OCI-LY7 (cell line): ENCODE data around the gene GATA6. TPM values are rescaled to one million over a fixed set of nuclear protein-coding genes. Genes with fewer than 3 reads are reported as not detected.

Experiments
- BruUV-seq: library from RNA; stranded (reverse); fragments of 400-500 nt; replicated peaks from 2 replicates; lab custom pipeline; 2021; lab: Mats Ljungman, UMichigan
- CTCF ChIA-PET: fragments of 300-600 bp; sonication (Branson Sonifier 250); formaldehyde crosslinking; loops from one replicate; lab custom pipeline; 2022; ENCODE audit warnings: antibody characterized with exemption; ENCODE audit not compliant: unreplicated experiment; lab: Charles Lee
- POLR2A ChIA-PET: fragments of 300-600 bp; sonication (Branson Sonifier 250); formaldehyde crosslinking; loops from one replicate; lab custom pipeline; 2022; ENCODE audit warnings: antibody characterized with exemption; lab: Charles Lee
- DNase-seq: peaks from one replicate; pipeline ENCODE4 v3.0.0-alpha.2; 2015; ENCODE audit warnings: low spot score
- H2AFZ ChIP-seq: fragments of 200-600 bp; sonication (generic), shearing (Covaris generic); 2 replicates; pipeline ENCODE4 v1.6.1; 2014; ENCODE audit warnings: mild to moderate bottlenecking, antibody characterized with exemption, low read length, moderate library complexity
- H3K27ac ChIP-seq: fragments of 200-600 bp; sonication (generic); 2 replicates; pipeline ENCODE4 v1.5.1; 2014; ENCODE audit warnings: mixed run types, low read depth, mild to moderate bottlenecking, moderate library complexity, low read length, inconsistent platforms; ENCODE audit not compliant: poor library complexity, severe bottlenecking
- H3K36me3 ChIP-seq: fragments of 200-600 bp; sonication (generic); 2 replicates; pipeline ENCODE4 v1.6.1; 2014; ENCODE audit warnings: mild to moderate bottlenecking, antibody characterized with exemption, low read length, moderate library complexity, mixed read lengths; ENCODE audit not compliant: insufficient read depth
- H3K4me1 ChIP-seq: fragments of 200-600 bp; sonication (generic); 2 replicates; pipeline ENCODE4 v1.5.1; 2014; ENCODE audit warnings: mild to moderate bottlenecking, low read length; ENCODE audit not compliant: insufficient read depth, poor library complexity, severe bottlenecking
- H3K4me2 ChIP-seq: fragments of 200-600 bp; sonication (generic); 2 replicates; pipeline ENCODE4 v1.6.1; 2014; ENCODE audit warnings: mild to moderate bottlenecking, low read length
- H3K4me3 ChIP-seq: fragments of 200-600 bp; sonication (generic); 2 replicates; pipeline ENCODE4 v1.5.1; 2014; ENCODE audit warnings: mild to moderate bottlenecking, low read depth, low read length; ENCODE audit not compliant: poor library complexity, severe bottlenecking
- H3K79me2 ChIP-seq: fragments of 200-600 bp; sonication (generic); 2 replicates; pipeline ENCODE4 v1.6.1; 2016; ENCODE audit warnings: low read depth, mild to moderate bottlenecking, low read length, moderate library complexity, mixed read lengths; ENCODE audit not compliant: insufficient read depth
- H3K9me2 ChIP-seq: fragments of 200-600 bp; sonication (generic); 2 replicates; pipeline ENCODE4 v1.6.1; 2016; ENCODE audit warnings: mild to moderate bottlenecking, low read length, mixed read lengths; ENCODE audit not compliant: insufficient read depth
- H3K9me3 ChIP-seq: fragments of 200-600 bp; sonication (generic); 2 replicates; pipeline ENCODE4 v1.6.1; 2014; ENCODE audit warnings: mild to moderate bottlenecking, mixed run types, low read length, mixed read lengths
- H4K20me1 ChIP-seq: fragments of 200-600 bp; sonication (generic); 2 replicates; pipeline ENCODE4 v1.6.1; 2014; ENCODE audit warnings: mild to moderate bottlenecking, antibody characterized with exemption, low read length, moderate library complexity, mixed read lengths; ENCODE audit not compliant: insufficient read depth
- CTCF ChIP-seq: fragments of 200-600 bp; sonication (generic); conservative IDR thresholded peaks from 2 replicates; pipeline ENCODE4 v1.5.1; 2014; ENCODE audit warnings: mild to moderate bottlenecking, antibody characterized with exemption, low read length, moderate library complexity, mixed read lengths
- EZH2phosphoT487 ChIP-seq: fragments of 200-600 bp; sonication (generic); IDR thresholded peaks from 2 replicates; pipeline ENCODE4 v1.6.1; 2018; ENCODE audit warnings: low read depth, borderline replicate concordance, mild to moderate bottlenecking, mixed run types, antibody characterized with exemption, low read length, moderate library complexity, mixed read lengths
- intact Hi-C: fragments of 100-400 bp; cut with micrococcal nuclease; formaldehyde crosslinking; loops from one replicate; pipeline ENCODE4 v1.10.0; 2022; ENCODE audit not compliant: unreplicated experiment
- total RNA-seq, 2 experiments: library from RNA; depleted of rRNA in 1 of 2; stranded (reverse); fragments of >200 nt in 1 of 2; shearing (Covaris generic) in 1 of 2; gene quantifications; 2 replicates each; pipeline ENCODE4 v1.2.3, GENCODE V29; 2014 to 2022

GATA6 gene
- total RNA-seq, 2 experiments from 2014 or later = not detected

GRCh38 chr18:22166069-22166950 is 3.1 kb upstream of the GATA6 start:
- ChIA-PET CTCF (no interaction called here), POLR2A (interaction anchor here (0.7 kb wide), 2 partner anchors 12 to 22 kb away, joined by 4 read pairs; no protein-coding TSS in a partner anchor)
- intact Hi-C loops = no loop called here
- Histone ChIP-seq H2AFZ (no peak overlapping the region), H3K79me2 (no peaks in the 10 kb centered on the region), H3K4me3 (no peak overlapping the region), H3K9me2 (no peaks in the 10 kb centered on the region), H3K9me3 (no peaks in the 10 kb centered on the region), H3K36me3 (no peaks in the 10 kb centered on the region), H3K27ac (no peak overlapping the region), H3K4me2 (no peak overlapping the region), H4K20me1 (no peaks in the 10 kb centered on the region), H3K4me1 (no peaks in the 10 kb centered on the region)
- no TSS peak for BruUV-seq
- DNase-seq = no peak
- TF ChIP-seq EZH2phosphoT487 (no peak), CTCF (no peak)

- no peaks in the 10 kb centered on the region for H3K4me1 ChIP-seq
- no peaks in the 10 kb centered on the region for H3K9me2 ChIP-seq
- H2AFZ ChIP-seq = no peak overlapping the region
- no peaks in the 10 kb centered on the region for H4K20me1 ChIP-seq
- intact Hi-C loops = no loop called here
- no peak overlapping the region for H3K4me2 ChIP-seq
- TF ChIP-seq EZH2phosphoT487 (no peak), CTCF (no peak)
- no peak overlapping the region for H3K27ac ChIP-seq
- H3K36me3 ChIP-seq = no peaks in the 10 kb centered on the region
- H3K79me2 ChIP-seq = no peaks in the 10 kb centered on the region
- BruUV-seq = no TSS peak
- CTCF ChIA-PET = no interaction called here
- DNase-seq = no peak
- H3K9me3 ChIP-seq = no peaks in the 10 kb centered on the region
- H3K4me3 ChIP-seq = no peak overlapping the region
- POLR2A ChIA-PET = interaction anchor here (0.7 kb wide), 2 partner anchors 12 to 22 kb away, joined by 4 read pairs; no protein-coding TSS in a partner anchor
Measured at GRCh38 chr18:22167091-22167470, 2.3 kb upstream of the GATA6 start.
